SK-N-SH treated with all-trans-retinoic acid at 6 μM for 48 hours (cell line): ENCODE measurements around the gene RIC8A.

Source experiments
- PATZ1 ChIP-seq: fragments of 250-450 bp; sonication (Bioruptor Pico); IDR thresholded peaks from 2 replicates; pipeline ENCODE4 v1.8.0; 2020; ENCODE audit warnings: mild to moderate bottlenecking, moderate library complexity, borderline replicate concordance
- POU6F1 ChIP-seq: fragments of 250-450 bp; sonication (Bioruptor Pico); IDR thresholded peaks from 2 replicates; pipeline ENCODE4 v1.8.0; 2021; ENCODE audit warnings: low read depth, mild to moderate bottlenecking, moderate library complexity, borderline replicate concordance
- SNAI2 ChIP-seq: fragments of 250-450 bp; sonication (Bioruptor Pico); IDR thresholded peaks from 2 replicates; pipeline ENCODE4 v1.5.0; 2020; ENCODE audit warnings: mild to moderate bottlenecking, moderate library complexity

GRCh38 chr11:211295-211694, 3.8 kb downstream of the RIC8A start:
- TF ChIP-seq SNAI2 (CRISPR knock-in tag) (no peak), POU6F1 (CRISPR knock-in tag) (no peak), PATZ1 (CRISPR knock-in tag) (no peak)
